Retinal pigment epithelial cell (primary cell): Measurements from ENCODE around the gene ZDHHC19.

ENCODE experiments used
- DNase-seq: peaks from one replicate; pipeline ENCODE4 v3.0.0-alpha.2; 2010; ENCODE audit warnings: low read depth
- H3K4me3 ChIP-seq: 2 replicates; pipeline ENCODE4 v1.5.1; 2011; ENCODE audit warnings: mild to moderate bottlenecking, low read length, control low read depth, moderate library complexity
- CTCF ChIP-seq: conservative IDR thresholded peaks from 2 replicates; pipeline ENCODE4 v1.5.1; 2011; ENCODE audit warnings: low read depth, low read length, control low read depth, inconsistent platforms

ZDHHC19 gene

GRCh38 chr3:196181127-196181546 lies 30.1 kb downstream of the ZDHHC19 start:
- H3K4me3 ChIP-seq, result no peak overlapping the region
- TF ChIP-seq CTCF, result no peak
- no peak for DNase-seq

GRCh38 chr3:196180346-196180745 lies 30.9 kb downstream of the ZDHHC19 start:
- no peak for TF ChIP-seq CTCF
- no peak for DNase-seq
- H3K4me3 ChIP-seq, result no peak overlapping the region

GRCh38 chr3:196179380-196180308 lies 31.6 kb downstream of the ZDHHC19 start:
- no peak overlapping the region for H3K4me3 ChIP-seq
- DNase-seq, result peak; percentile 56
- TF ChIP-seq CTCF, result no peak

GRCh38 chr3:196178993-196179379 lies 32.2 kb downstream of the ZDHHC19 start:
- no peak overlapping the region for H3K4me3 ChIP-seq
- TF ChIP-seq CTCF, result no peak
- no peak for DNase-seq

GRCh38 chr3:196177967-196178366 lies 33.2 kb downstream of the ZDHHC19 start:
- no peak for TF ChIP-seq CTCF
- no peak overlapping the region for H3K4me3 ChIP-seq
- DNase-seq, result no peak

- no peak overlapping the region for H3K4me3 ChIP-seq
- no peak for DNase-seq
- no peak for TF ChIP-seq CTCF
Observed at GRCh38 chr3:196177567-196177966, 33.6 kb downstream of the ZDHHC19 start.

- H3K4me3 ChIP-seq, result no peak overlapping the region
- TF ChIP-seq CTCF, result no peak
- no peak for DNase-seq
Observed at GRCh38 chr3:196175722-196176121, 35.5 kb downstream of the ZDHHC19 start.
